BJ (cell line): ENCODE measurements around the gene RNF13. TPM values are rescaled to one million over a fixed set of nuclear protein-coding genes. Genes with fewer than 3 reads are reported as not detected.
A peak's percentile ranks its signal among the peaks of the same experiment; 100 is the strongest.

Experiments
- CTCF ChIA-PET: fragments of 350-600 bp; formaldehyde crosslinking; extraction: SDS; loops from one replicate; lab custom pipeline; 2021; ENCODE audit warnings: antibody characterized with exemption, inconsistent platforms; lab: Yijun Ruan, JAX
- POLR2A ChIA-PET: fragments of 300-600 bp; sonication (Branson Sonifier 250); formaldehyde crosslinking; extraction: SDS; loops from one replicate; lab custom pipeline; 2021; ENCODE audit warnings: antibody characterized with exemption; lab: Charles Lee
- DNase-seq: peaks from one replicate; pipeline ENCODE4 v3.0.0-alpha.2; 2011; ENCODE audit warnings: low read depth
- H3K27me3 ChIP-seq: 2 replicates; pipeline ENCODE4 v1.6.0; 2011; ENCODE audit warnings: low read length; ENCODE audit not compliant: control insufficient read depth, insufficient read depth
- H3K36me3 ChIP-seq: 2 replicates; pipeline ENCODE4 v1.5.1; 2011; ENCODE audit warnings: low read length; ENCODE audit not compliant: control insufficient read depth, insufficient read depth
- H3K4me3 ChIP-seq: 2 replicates; pipeline ENCODE4 v1.5.1; 2011; ENCODE audit warnings: low read depth, mild to moderate bottlenecking, control low read depth, low read length
- CTCF ChIP-seq: IDR thresholded peaks from 2 replicates; pipeline ENCODE4 v1.5.1; 2011; ENCODE audit warnings: low read depth, mild to moderate bottlenecking, control low read depth, inconsistent platforms, low read length, moderate library complexity; ENCODE audit not compliant: insufficient read depth
- polyA plus RNA-seq: library from polyadenylated mRNA; depleted of rRNA; stranded (reverse); fragments of >200 nt; gene quantifications from 2 replicates; pipeline ENCODE4 v1.2.3, GENCODE V29; 2011

RNF13 gene
- polyA plus RNA-seq, 1 experiment, result 30.7 TPM

- DNase-seq, result no peak
- POLR2A ChIA-PET, result interaction anchor here (0.6 to 0.7 kb wide), 3 partner anchors 215 to 526 kb away, joined by 3 to 7 read pairs (median 3); no protein-coding TSS in a partner anchor
- CTCF ChIA-PET, result interaction anchor here (0.7 to 4.7 kb wide), 6 partner anchors 32 to 256 kb away, joined by 4 to 79 read pairs (median 19); no protein-coding TSS in a partner anchor
- Histone ChIP-seq H3K4me3 (peak overlapping the region; percentile 97), H3K27me3 (no peaks in the 10 kb centered on the region), H3K36me3 (0 out of 2 replicates have a peak, but pooled peaks cover 4% of the 10 kb centered on the region)
- peak; percentile 25; the same call in 1 of the 2 replicates for TF ChIP-seq CTCF
Observed at GRCh38 chr3:149969110-149969939, 156.3 kb downstream of the RNF13 start.

- 0 out of 2 replicates have a peak, but pooled peaks cover 4% of the 10 kb centered on the region for H3K36me3 ChIP-seq
- no peaks in the 10 kb centered on the region for H3K27me3 ChIP-seq
- ChIA-PET POLR2A (interaction anchor here (0.6 to 0.7 kb wide), 6 partner anchors 132 to 526 kb away, joined by 3 to 7 read pairs (median 4); no protein-coding TSS in a partner anchor), CTCF (interaction anchor here (0.7 to 1.5 kb wide), 3 partner anchors 33 to 250 kb away, joined by 3 to 4 read pairs (median 4); no protein-coding TSS in a partner anchor)
- TF ChIP-seq CTCF, result no peak
- no peak for DNase-seq
- peak overlapping the region; percentile 97 for H3K4me3 ChIP-seq
Observed at GRCh38 chr3:149969940-149970715, 157.1 kb downstream of the RNF13 start.

GRCh38 chr3:149970716-149971402 lies 157.8 kb downstream of the RNF13 start, which contains the start of gene PFN2:
TSS of gene PFN2 (minus strand) at chr3:149970895. CDS start at chr3:149970856, 39 bp downstream.
- Histone ChIP-seq H3K36me3 (0 out of 2 replicates have a peak, but pooled peaks cover 1% of the 10 kb centered on the region), H3K4me3 (peak within 1 kb of the TSS; percentile 97), H3K27me3 (no peaks in the 10 kb centered on the region)
- CTCF ChIA-PET, result interaction anchor here (0.6 to 1.4 kb wide), 4 partner anchors 35 to 213 kb away, joined by 3 to 7 read pairs (median 4); no protein-coding TSS in a partner anchor
- no peak for DNase-seq
- TF ChIP-seq CTCF, result no peak
- POLR2A ChIA-PET, result interaction anchor here (0.6 kb wide), 1 partner anchor 438 kb away, joined by 4 read pairs; no protein-coding TSS in a partner anchor

GRCh38 chr3:149971403-149972075 lies 158.5 kb downstream of the RNF13 start:
- no peak for TF ChIP-seq CTCF
- ChIA-PET CTCF (interaction anchor here (0.6 to 1.4 kb wide), 4 partner anchors 35 to 212 kb away, joined by 3 to 7 read pairs (median 4); no protein-coding TSS in a partner anchor), POLR2A (no interaction called here)
- H3K27me3 ChIP-seq, result no peaks in the 10 kb centered on the region
- H3K4me3 ChIP-seq, result peak overlapping the region; percentile 97
- H3K36me3 ChIP-seq, result 0 out of 2 replicates have a peak, but pooled peaks cover 1% of the 10 kb centered on the region
- DNase-seq, result no peak
